ENCODE measurements around the gene SUMF1.

The SUMF1 gene

GRCh38 chr3:4350789-4351163 lies 116.3 kb downstream of the SUMF1 start:
- no peaks in the 10 kb centered on the region for H3F3A ChIP-seq (ENCODE audit: low read depth)
- H3K36me3 ChIP-seq (ENCODE audit: insufficient read depth, low read length): no peaks in the 10 kb centered on the region
- H3K4me1 ChIP-seq (ENCODE audit: insufficient read depth, low read length, poor library complexity, severe bottlenecking): peaks cover 28% of the 10 kb centered on the region
- H3K27me3 ChIP-seq (ENCODE audit: insufficient read depth, low read length, poor library complexity, severe bottlenecking): no peaks in the 10 kb centered on the region
- peak overlapping the region; percentile 33 for H3K9ac ChIP-seq (ENCODE audit: low read depth, low read length, poor library complexity, severe bottlenecking)
- H3K4me3 ChIP-seq (ENCODE audit: low read length, poor library complexity, severe bottlenecking): peak overlapping the region; percentile 60
- TF ChIP-seq, protein P1, sequence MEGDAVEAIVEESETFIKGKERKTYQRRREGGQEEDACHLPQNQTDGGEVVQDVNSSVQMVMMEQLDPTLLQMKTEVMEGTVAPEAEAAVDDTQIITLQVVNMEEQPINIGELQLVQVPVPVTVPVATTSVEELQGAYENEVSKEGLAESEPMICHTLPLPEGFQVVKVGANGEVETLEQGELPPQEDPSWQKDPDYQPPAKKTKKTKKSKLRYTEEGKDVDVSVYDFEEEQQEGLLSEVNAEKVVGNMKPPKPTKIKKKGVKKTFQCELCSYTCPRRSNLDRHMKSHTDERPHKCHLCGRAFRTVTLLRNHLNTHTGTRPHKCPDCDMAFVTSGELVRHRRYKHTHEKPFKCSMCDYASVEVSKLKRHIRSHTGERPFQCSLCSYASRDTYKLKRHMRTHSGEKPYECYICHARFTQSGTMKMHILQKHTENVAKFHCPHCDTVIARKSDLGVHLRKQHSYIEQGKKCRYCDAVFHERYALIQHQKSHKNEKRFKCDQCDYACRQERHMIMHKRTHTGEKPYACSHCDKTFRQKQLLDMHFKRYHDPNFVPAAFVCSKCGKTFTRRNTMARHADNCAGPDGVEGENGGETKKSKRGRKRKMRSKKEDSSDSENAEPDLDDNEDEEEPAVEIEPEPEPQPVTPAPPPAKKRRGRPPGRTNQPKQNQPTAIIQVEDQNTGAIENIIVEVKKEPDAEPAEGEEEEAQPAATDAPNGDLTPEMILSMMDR (conservative IDR thresholded peaks at IDR 0.05; ENCODE audit: low read length): peak; percentile 91
- TF ChIP-seq EZH2phosphoT487 (IDR thresholded peaks at IDR 0.05; ENCODE audit: borderline replicate concordance): no peak
- H3K9me2 ChIP-seq (replicated peaks; ENCODE audit: low read depth, low read length): no peaks in the 10 kb centered on the region
- H3K79me2 ChIP-seq (ENCODE audit: insufficient read depth, low read length): no peaks in the 10 kb centered on the region
- H3K9me3 ChIP-seq (ENCODE audit: insufficient read depth, low read depth, low read length): no peaks in the 10 kb centered on the region
- H4K20me1 ChIP-seq (ENCODE audit: insufficient read depth, low read length, poor library complexity, severe bottlenecking): no peaks in the 10 kb centered on the region
- peak overlapping the region; percentile 52 for H2AFZ ChIP-seq (ENCODE audit: low read length)
- H3K4me2 ChIP-seq (ENCODE audit: low read depth, low read length, poor library complexity, severe bottlenecking): peak overlapping the region; percentile 75

DNA sequence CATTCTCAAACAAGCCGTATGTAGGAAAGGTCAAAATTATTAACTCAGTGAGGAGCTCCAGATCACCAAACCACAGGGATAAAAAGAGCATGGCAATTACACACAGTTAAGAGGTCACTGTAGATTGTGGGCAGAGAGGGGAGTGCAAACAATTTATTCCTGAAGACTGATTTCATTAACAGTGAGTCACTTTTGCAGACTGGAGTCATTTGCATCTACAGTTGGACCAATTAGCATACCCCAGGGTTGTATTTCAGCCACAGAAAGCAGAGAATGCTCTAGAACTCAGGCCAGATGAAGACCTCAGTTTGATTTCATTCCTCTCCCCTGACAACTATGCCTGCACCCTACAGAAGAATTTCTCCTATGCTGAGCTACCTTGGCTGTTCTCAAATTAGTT lies 123.8 kb downstream of the SUMF1 start:
- no peaks in the 10 kb centered on the region for H3K36me3 ChIP-seq (ENCODE audit: insufficient read depth, low read length)
- H3K9me2 ChIP-seq (replicated peaks; ENCODE audit: low read depth, low read length): no peaks in the 10 kb centered on the region
- H3F3A ChIP-seq (ENCODE audit: low read depth): no peaks in the 10 kb centered on the region
- no peaks in the 10 kb centered on the region for H3K9me3 ChIP-seq (ENCODE audit: insufficient read depth, low read depth, low read length)
- no peak for TF ChIP-seq EZH2phosphoT487 (IDR thresholded peaks at IDR 0.05; ENCODE audit: borderline replicate concordance)
- TF ChIP-seq, protein P1 (conservative IDR thresholded peaks at IDR 0.05; ENCODE audit: low read length): no peak
- H3K79me2 ChIP-seq (ENCODE audit: insufficient read depth, low read length): no peaks in the 10 kb centered on the region
- peaks cover 27% of the 10 kb centered on the region for H3K4me1 ChIP-seq (ENCODE audit: insufficient read depth, low read length, poor library complexity, severe bottlenecking)
- peak overlapping the region; percentile 37 for H2AFZ ChIP-seq (ENCODE audit: low read length)
- H3K9ac ChIP-seq (ENCODE audit: low read depth, low read length, poor library complexity, severe bottlenecking): peak overlapping the region; percentile 22
- no peaks in the 10 kb centered on the region for H3K27me3 ChIP-seq (ENCODE audit: insufficient read depth, low read length, poor library complexity, severe bottlenecking)
- H4K20me1 ChIP-seq (ENCODE audit: insufficient read depth, low read length, poor library complexity, severe bottlenecking): no peaks in the 10 kb centered on the region
- no peak overlapping the region for H3K4me2 ChIP-seq (ENCODE audit: low read depth, low read length, poor library complexity, severe bottlenecking)
- H3K4me3 ChIP-seq (ENCODE audit: low read length, poor library complexity, severe bottlenecking): no peak overlapping the region

DNA sequence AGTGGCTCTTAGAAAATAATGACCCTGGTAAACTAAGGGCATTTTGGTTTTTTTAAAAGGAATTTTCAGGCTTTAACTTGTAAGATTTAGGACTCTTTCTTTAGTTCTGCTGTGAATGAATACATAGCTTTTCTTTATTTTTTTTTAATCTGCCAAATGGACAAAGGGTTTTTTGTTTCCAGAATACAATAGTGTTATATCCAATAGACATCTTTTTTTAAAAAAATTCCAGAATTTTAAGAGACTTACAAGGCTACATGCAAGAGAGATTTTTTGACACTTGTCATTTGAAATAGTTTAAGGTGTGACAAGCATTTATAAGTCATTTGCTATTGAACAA lies 125.8 kb downstream of the SUMF1 start:
- no peaks in the 10 kb centered on the region for H4K20me1 ChIP-seq (ENCODE audit: insufficient read depth, low read length, poor library complexity, severe bottlenecking)
- H2AFZ ChIP-seq (ENCODE audit: low read length): peak overlapping the region; percentile 92; the same call in 1 of the 2 replicates
- peaks cover 27% of the 10 kb centered on the region for H3K4me1 ChIP-seq (ENCODE audit: insufficient read depth, low read length, poor library complexity, severe bottlenecking)
- no peaks in the 10 kb centered on the region for H3K9me3 ChIP-seq (ENCODE audit: insufficient read depth, low read depth, low read length)
- H3K36me3 ChIP-seq (ENCODE audit: insufficient read depth, low read length): no peaks in the 10 kb centered on the region
- no peaks in the 10 kb centered on the region for H3F3A ChIP-seq (ENCODE audit: low read depth)
- H3K27me3 ChIP-seq (ENCODE audit: insufficient read depth, low read length, poor library complexity, severe bottlenecking): no peaks in the 10 kb centered on the region
- TF ChIP-seq, protein P1 (conservative IDR thresholded peaks at IDR 0.05; ENCODE audit: low read length): no peak
- TF ChIP-seq EZH2phosphoT487 (IDR thresholded peaks at IDR 0.05; ENCODE audit: borderline replicate concordance): no peak
- H3K9ac ChIP-seq (ENCODE audit: low read depth, low read length, poor library complexity, severe bottlenecking): peak overlapping the region; percentile 40
- peak overlapping the region; percentile 55 for H3K4me3 ChIP-seq (ENCODE audit: low read length, poor library complexity, severe bottlenecking)
- no peaks in the 10 kb centered on the region for H3K9me2 ChIP-seq (replicated peaks; ENCODE audit: low read depth, low read length)
- no peaks in the 10 kb centered on the region for H3K79me2 ChIP-seq (ENCODE audit: insufficient read depth, low read length)
- peak overlapping the region; percentile 67 for H3K4me2 ChIP-seq (ENCODE audit: low read depth, low read length, poor library complexity, severe bottlenecking)
